A673 (cell line): ENCODE data around the gene VSTM1. TPM values are rescaled to one million over a fixed set of nuclear protein-coding genes. Genes with fewer than 3 reads are reported as not detected.

Source experiments
- Bru-seq: library from RNA; stranded (reverse); fragments of 400-500 nt; gene quantifications from one replicate; lab custom pipeline; 2021; lab: Mats Ljungman, UMichigan
- BruChase-seq, 2 experiments: library from RNA; stranded (reverse); fragments of 400-500 nt; gene quantifications; one replicate each; lab custom pipeline; 2021; lab: Mats Ljungman, UMichigan
- BruUV-seq: library from RNA; stranded (reverse); fragments of 400-500 nt; replicated peaks from 2 replicates; lab custom pipeline; 2021; lab: Mats Ljungman, UMichigan
- CTCF ChIA-PET: fragments of 300-600 bp; sonication (Branson Sonifier 250); formaldehyde crosslinking; loops from one replicate; lab custom pipeline; 2022; ENCODE audit warnings: antibody characterized with exemption; lab: Charles Lee
- POLR2A ChIA-PET: fragments of 300-600 bp; sonication (Branson Sonifier 250); formaldehyde crosslinking; loops from one replicate; lab custom pipeline; 2022; ENCODE audit warnings: antibody characterized with exemption; ENCODE audit not compliant: low non-redundant PET; lab: Charles Lee
- DNase-seq: peaks from one replicate; pipeline ENCODE4 v3.0.0-alpha.2; 2015; ENCODE audit warnings: low spot score
- H3K27ac ChIP-seq: fragments of 200-600 bp; sonication (generic); 2 replicates; pipeline ENCODE4 v1.5.1; 2016; ENCODE audit warnings: mixed run types, low read depth, mild to moderate bottlenecking, mixed read lengths, antibody characterized with exemption, low read length; ENCODE audit not compliant: poor library complexity, severe bottlenecking
- H3K27me3 ChIP-seq: fragments of 200-600 bp; sonication (generic); replicated peaks from 2 replicates; pipeline ENCODE4 v1.6.1; 2017; ENCODE audit warnings: mixed run types, low read depth, mild to moderate bottlenecking, mixed read lengths, antibody characterized with exemption, low read length; ENCODE audit not compliant: insufficient read depth, poor library complexity
- H3K36me3 ChIP-seq: fragments of 200-600 bp; sonication (generic); 2 replicates; pipeline ENCODE4 v1.6.1; 2016; ENCODE audit warnings: mixed run types, mild to moderate bottlenecking, mixed read lengths, antibody characterized with exemption, low read length; ENCODE audit not compliant: insufficient read depth, poor library complexity, severe bottlenecking
- H3K4me1 ChIP-seq: fragments of 200-600 bp; sonication (generic); 2 replicates; pipeline ENCODE4 v1.6.1; 2017; ENCODE audit warnings: mixed run types, mild to moderate bottlenecking, mixed read lengths, antibody characterized with exemption, low read length; ENCODE audit not compliant: insufficient read depth, poor library complexity, severe bottlenecking
- H3K4me3 ChIP-seq: fragments of 200-600 bp; sonication (generic); 2 replicates; pipeline ENCODE4 v1.5.1; 2016; ENCODE audit warnings: low read depth, mixed run types, mild to moderate bottlenecking, mixed read lengths, low read length; ENCODE audit not compliant: poor library complexity, severe bottlenecking
- H3K9me3 ChIP-seq: fragments of 200-600 bp; sonication (generic); 2 replicates; pipeline ENCODE4 v1.6.1; 2016; ENCODE audit warnings: mixed run types, low read depth, mild to moderate bottlenecking, mixed read lengths, antibody characterized with exemption, low read length; ENCODE audit not compliant: poor library complexity, severe bottlenecking
- CTCF ChIP-seq: fragments of 300-800, 200-600 bp; sonication (generic); conservative IDR thresholded peaks from 2 replicates; pipeline ENCODE4 v1.5.1; 2017; ENCODE audit warnings: low read depth, mild to moderate bottlenecking, antibody characterized with exemption, low read length, moderate library complexity, mixed read lengths
- EZH2 ChIP-seq: fragments of 200-600 bp; sonication (generic); IDR thresholded peaks from 2 replicates; pipeline ENCODE4 v1.6.1; 2017; ENCODE audit warnings: borderline replicate concordance, low read depth, mild to moderate bottlenecking, mixed read lengths, antibody characterized with exemption, low read length; ENCODE audit not compliant: poor library complexity, severe bottlenecking
- intact Hi-C: fragments of 100-400 bp; cut with micrococcal nuclease; formaldehyde crosslinking; loops from one replicate; pipeline ENCODE4 v1.10.0; 2022; ENCODE audit not compliant: unreplicated experiment
- long read RNA-seq: library from polyadenylated mRNA; stranded (forward); transcript quantifications from one replicate; pipeline ENCODE4 v2.0.0, GENCODE V29; 2022
- total RNA-seq: library from RNA; stranded (reverse); gene quantifications from 2 replicates; pipeline ENCODE4 v1.2.3, GENCODE V29; 2021

The VSTM1 gene
- total RNA-seq (not detected in 2 replicates), Bru-seq, nascent RNA (not detected), BruChase-seq, experiment 1, labeled RNA remaining after a 2-hour chase (not detected), BruChase-seq, experiment 2, labeled RNA remaining after a 6-hour chase (not detected)
- long read RNA-seq, partial matches to known transcripts = 0 of 1 reads
- long read RNA-seq, other reads (novel, unspliced or antisense) = 1 of 1 reads

- no peaks in the 10 kb centered on the region for H3K4me1 ChIP-seq
- DNase-seq = no peak
- ChIA-PET CTCF (no interaction called here), POLR2A (interaction anchor here (0.6 kb wide), 1 partner anchor 9 kb away, joined by 5 read pairs; no protein-coding TSS in a partner anchor)
- TF ChIP-seq EZH2 (no peak), CTCF (no peak)
- H3K27ac ChIP-seq = no peak within 1 kb of the TSS
- no TSS peak for BruUV-seq
- intact Hi-C loops = no loop called here
- H3K4me3 ChIP-seq = no peak within 1 kb of the TSS
- no peaks in the 10 kb centered on the region for H3K36me3 ChIP-seq
- H3K27me3 ChIP-seq = no peaks in the 10 kb centered on the region
- H3K9me3 ChIP-seq = no peaks in the 10 kb centered on the region
Measured at GRCh38 chr19:54063350-54064116, at the start of gene VSTM1. Gene VSTM1 (minus strand): TSS chr19:54063897. CDS start chr19:54063777, 120 bp downstream.

- ChIA-PET POLR2A (no interaction called here), CTCF (no interaction called here)
- Histone ChIP-seq H3K4me1 (no peaks in the 10 kb centered on the region), H3K4me3 (no peak overlapping the region), H3K9me3 (no peaks in the 10 kb centered on the region), H3K27me3 (no peaks in the 10 kb centered on the region), H3K36me3 (peaks cover 55% of the 10 kb centered on the region), H3K27ac (no peak overlapping the region)
- intact Hi-C loops = no loop called here
- no TSS peak for BruUV-seq
- DNase-seq = no peak
- TF ChIP-seq EZH2 = no peak
- TF ChIP-seq CTCF = no peak
Measured at GRCh38 chr19:54109651-54110050, 46.0 kb upstream of the VSTM1 start.

GRCh38 chr19:54108496-54108895 is 44.8 kb upstream of the VSTM1 start:
- BruUV-seq = no TSS peak
- POLR2A ChIA-PET = no interaction called here
- intact Hi-C loops = no loop called here
- TF ChIP-seq CTCF = no peak
- no peak for TF ChIP-seq EZH2
- Histone ChIP-seq H3K9me3 (no peaks in the 10 kb centered on the region), H3K4me1 (no peaks in the 10 kb centered on the region), H3K4me3 (no peak overlapping the region), H3K27ac (no peak overlapping the region), H3K27me3 (no peaks in the 10 kb centered on the region), H3K36me3 (peaks cover 55% of the 10 kb centered on the region)
- CTCF ChIA-PET = no interaction called here
- DNase-seq = no peak
